Nephron (organoid): ENCODE measurements around the gene PCP4.

Source experiments
- H3K27ac Mint-ChIP-seq, 3 experiments: 2 replicates each; pipeline ENCODE4 v1.8.0; 2020; ENCODE audit warnings: mixed read lengths in 3 of 3, mild to moderate bottlenecking in 2 of 3, moderate library complexity in 1 of 3
- H3K27me3 Mint-ChIP-seq: 2 replicates; pipeline ENCODE4 v1.8.0; 2021; ENCODE audit warnings: low read depth, mild to moderate bottlenecking, moderate library complexity, mixed read lengths
- H3K36me3 Mint-ChIP-seq: 2 replicates; pipeline ENCODE4 v1.8.0; 2020; ENCODE audit warnings: low read depth, mixed read lengths
- H3K4me1 Mint-ChIP-seq: 2 replicates; pipeline ENCODE4 v1.8.0; 2020; ENCODE audit warnings: mixed read lengths
- H3K4me3 Mint-ChIP-seq, 3 experiments: 2 replicates each; pipeline ENCODE4 v1.8.0; 2020; ENCODE audit warnings: mild to moderate bottlenecking in 3 of 3, mixed read lengths in 3 of 3, moderate library complexity in 2 of 3
- H3K9me3 Mint-ChIP-seq: 2 replicates; pipeline ENCODE4 v1.8.0; 2020; ENCODE audit warnings: mixed read lengths
- TF ChIP-seq, protein P1 (sequence below), 3 experiments: fragments of 200-600 bp; sonication (generic); IDR thresholded peaks; one replicate each; pipeline ENCODE4 v1.5.0; 2021; ENCODE audit warnings: antibody characterized with exemption in 3 of 3; ENCODE audit not compliant: unreplicated experiment in 3 of 3

Gene PCP4

DNA sequence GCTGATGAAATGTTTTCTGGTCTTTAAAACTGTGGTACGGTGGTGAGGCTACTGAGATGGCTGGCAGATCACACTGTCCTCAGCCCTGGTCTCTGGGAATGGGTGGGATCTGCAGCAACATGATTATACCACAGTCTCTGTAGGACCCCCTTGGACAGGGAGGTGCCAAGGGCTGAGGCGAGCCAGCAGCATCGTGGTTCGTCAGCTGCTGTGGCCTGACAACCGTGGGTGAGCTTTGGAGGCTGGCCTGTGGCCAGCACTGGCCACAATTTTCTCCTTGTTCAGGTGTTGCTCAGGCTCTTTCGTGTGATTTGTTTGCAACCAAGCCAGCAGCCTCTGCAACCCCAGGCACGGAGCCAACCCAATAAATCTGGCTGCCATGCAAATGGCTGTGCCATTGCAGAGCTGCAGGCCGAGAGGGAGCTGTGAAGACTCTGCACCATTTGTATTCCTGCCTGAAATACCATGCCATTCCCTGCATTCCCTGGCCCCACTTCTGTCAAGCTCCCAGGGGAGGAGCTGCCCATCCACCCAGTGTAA lies 70.9 kb downstream of the PCP4 start:
- H3K4me1 Mint-ChIP-seq: no peaks in the 10 kb centered on the region

DNA sequence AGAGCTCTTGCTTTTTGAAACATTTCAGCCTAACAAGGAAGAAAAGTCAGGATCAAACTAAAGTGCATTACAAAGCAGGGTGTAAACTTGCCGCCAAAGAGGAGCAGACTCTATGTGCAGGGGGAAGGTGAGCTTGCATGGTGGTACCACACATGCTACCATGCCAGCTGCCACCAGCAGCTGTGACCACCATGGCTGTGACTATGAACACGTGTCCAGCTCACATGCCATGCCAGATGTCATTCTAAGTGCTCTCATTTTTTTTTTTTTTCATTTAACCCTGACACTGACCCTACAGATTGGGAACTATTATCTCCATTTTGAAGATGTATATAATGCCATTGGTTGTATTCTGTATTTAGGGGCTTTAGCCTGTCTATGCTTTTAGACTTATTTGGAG lies 79.0 kb downstream of the PCP4 start:
- peaks cover 7% of the 10 kb centered on the region for H3K4me1 Mint-ChIP-seq
- peaks cover 12% of the 10 kb centered on the region for H3K9me3 Mint-ChIP-seq
- peaks cover 23% of the 10 kb centered on the region for H3K27me3 Mint-ChIP-seq
- no peak overlapping the region for H3K4me3 Mint-ChIP-seq
- H3K27ac Mint-ChIP-seq: no peak overlapping the region
- TF ChIP-seq, protein P1, sequence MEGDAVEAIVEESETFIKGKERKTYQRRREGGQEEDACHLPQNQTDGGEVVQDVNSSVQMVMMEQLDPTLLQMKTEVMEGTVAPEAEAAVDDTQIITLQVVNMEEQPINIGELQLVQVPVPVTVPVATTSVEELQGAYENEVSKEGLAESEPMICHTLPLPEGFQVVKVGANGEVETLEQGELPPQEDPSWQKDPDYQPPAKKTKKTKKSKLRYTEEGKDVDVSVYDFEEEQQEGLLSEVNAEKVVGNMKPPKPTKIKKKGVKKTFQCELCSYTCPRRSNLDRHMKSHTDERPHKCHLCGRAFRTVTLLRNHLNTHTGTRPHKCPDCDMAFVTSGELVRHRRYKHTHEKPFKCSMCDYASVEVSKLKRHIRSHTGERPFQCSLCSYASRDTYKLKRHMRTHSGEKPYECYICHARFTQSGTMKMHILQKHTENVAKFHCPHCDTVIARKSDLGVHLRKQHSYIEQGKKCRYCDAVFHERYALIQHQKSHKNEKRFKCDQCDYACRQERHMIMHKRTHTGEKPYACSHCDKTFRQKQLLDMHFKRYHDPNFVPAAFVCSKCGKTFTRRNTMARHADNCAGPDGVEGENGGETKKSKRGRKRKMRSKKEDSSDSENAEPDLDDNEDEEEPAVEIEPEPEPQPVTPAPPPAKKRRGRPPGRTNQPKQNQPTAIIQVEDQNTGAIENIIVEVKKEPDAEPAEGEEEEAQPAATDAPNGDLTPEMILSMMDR (IDR thresholded peaks at IDR 0.05; ENCODE audit: unreplicated experiment in 3 of 3): no peak
- no peaks in the 10 kb centered on the region for H3K36me3 Mint-ChIP-seq

More for the DNA sequence above, 70.9 kb downstream of the PCP4 start:
- no peak overlapping the region for H3K4me3 Mint-ChIP-seq
- peaks cover 3% of the 10 kb centered on the region for H3K27me3 Mint-ChIP-seq
- no peak overlapping the region for H3K27ac Mint-ChIP-seq
- no peaks in the 10 kb centered on the region for H3K36me3 Mint-ChIP-seq
- H3K9me3 Mint-ChIP-seq: peaks cover 3% of the 10 kb centered on the region
- TF ChIP-seq, protein P1 (IDR thresholded peaks at IDR 0.05; ENCODE audit: unreplicated experiment in 3 of 3): no peak

DNA sequence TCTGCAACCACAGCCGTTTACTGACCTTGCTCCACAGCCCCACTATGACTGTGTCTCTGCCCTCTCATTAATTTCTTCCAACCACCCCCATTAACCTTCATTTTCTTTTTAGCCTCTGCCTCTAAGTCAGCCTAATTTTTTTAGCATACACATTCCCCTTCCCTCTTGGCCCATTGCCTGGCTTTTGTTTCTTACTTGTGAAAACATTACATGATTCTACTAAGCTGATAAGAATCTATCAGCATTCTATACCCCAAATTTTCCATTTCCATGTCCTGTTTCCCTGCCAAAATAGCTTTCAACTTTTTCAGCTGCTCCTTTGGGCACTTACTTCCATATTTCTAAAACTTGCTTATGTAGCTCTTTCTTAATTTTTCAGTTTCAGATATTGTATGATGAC lies 79.8 kb downstream of the PCP4 start:
- Mint-ChIP-seq H3K9me3 (peaks cover 14% of the 10 kb centered on the region), H3K36me3 (no peaks in the 10 kb centered on the region), H3K4me3 (no peak overlapping the region)

DNA sequence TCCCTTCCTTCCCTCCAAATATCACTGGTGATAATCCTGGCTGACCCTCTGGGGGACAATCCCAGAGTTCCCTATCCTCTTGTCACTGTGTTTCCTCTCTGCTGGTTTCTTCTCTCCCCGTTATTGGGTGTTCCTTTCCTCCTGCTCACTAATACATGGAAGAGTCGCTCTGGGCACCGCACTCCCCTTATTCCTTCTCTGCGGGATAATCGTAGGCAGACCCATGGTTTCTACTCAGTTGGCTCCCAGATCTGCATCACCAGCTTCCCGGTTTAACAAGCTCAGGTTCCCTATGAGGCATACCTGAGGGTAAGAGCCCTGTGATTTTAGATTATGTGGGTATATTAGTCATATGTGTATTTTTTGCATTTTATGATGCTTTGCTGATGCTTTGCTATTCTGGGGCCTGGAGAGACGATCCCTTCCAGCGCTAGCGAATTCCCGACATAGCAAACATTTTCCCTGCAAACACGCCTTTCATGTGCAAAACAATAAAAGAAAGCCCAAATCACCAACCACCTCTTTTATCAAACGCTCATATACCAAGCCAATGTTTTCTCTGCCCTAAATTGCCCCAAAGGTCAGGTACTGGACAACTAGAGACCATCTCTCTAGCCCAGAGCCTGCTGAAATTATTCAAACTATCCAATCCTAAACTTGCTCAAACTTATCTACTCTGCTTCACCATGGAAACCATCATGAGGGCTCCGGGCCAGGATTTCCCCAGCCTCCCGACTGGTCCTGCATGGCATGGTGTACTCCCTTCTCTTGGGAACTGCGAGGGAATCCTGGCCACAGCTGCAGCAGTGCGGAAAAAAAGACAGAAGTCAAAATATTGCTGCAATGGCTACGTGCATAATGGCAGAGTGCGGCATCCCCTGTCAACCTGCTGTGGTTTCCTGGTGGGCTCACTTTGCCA lies 84.2 kb downstream of the PCP4 start:
- peaks cover 34% of the 10 kb centered on the region for H3K27me3 Mint-ChIP-seq
- TF ChIP-seq, protein P1 (IDR thresholded peaks at IDR 0.05; ENCODE audit: unreplicated experiment in 3 of 3): no peak
- H3K36me3 Mint-ChIP-seq: no peaks in the 10 kb centered on the region
- H3K4me1 Mint-ChIP-seq: peaks cover 13% of the 10 kb centered on the region
- peaks cover 9% of the 10 kb centered on the region for H3K9me3 Mint-ChIP-seq
- H3K27ac Mint-ChIP-seq: no peak overlapping the region
- H3K4me3 Mint-ChIP-seq: no peak overlapping the region

More for the DNA sequence above, 79.8 kb downstream of the PCP4 start:
- Mint-ChIP-seq H3K27ac (peak overlapping the region in 1 of 3 experiments; percentile 4), H3K27me3 (peaks cover 31% of the 10 kb centered on the region), H3K4me1 (peaks cover 12% of the 10 kb centered on the region)
- TF ChIP-seq, protein P1 (IDR thresholded peaks at IDR 0.05; ENCODE audit: unreplicated experiment in 3 of 3): no peak

DNA sequence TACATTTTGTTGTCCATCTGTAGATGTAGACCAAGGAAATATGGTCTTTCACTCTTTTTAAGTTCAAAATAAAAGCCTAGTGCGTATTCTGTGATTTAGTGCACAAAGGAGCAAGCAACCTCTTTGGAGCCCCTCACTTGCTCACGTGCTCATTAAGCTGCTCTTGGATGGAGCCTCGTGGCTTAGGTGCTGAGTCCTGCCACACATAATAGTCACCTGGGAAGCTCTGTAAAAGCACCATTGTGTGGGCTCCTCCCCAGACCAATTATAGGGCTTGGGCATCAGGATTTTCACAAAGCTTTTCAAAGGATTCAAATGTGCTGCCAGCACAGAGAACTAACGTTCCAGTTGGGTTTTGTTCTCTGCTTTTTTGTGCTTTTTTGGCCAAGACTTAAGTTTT lies 85.0 kb downstream of the PCP4 start:
- H3K27ac Mint-ChIP-seq: no peak overlapping the region
- H3K36me3 Mint-ChIP-seq: no peaks in the 10 kb centered on the region
- peaks cover 6% of the 10 kb centered on the region for H3K9me3 Mint-ChIP-seq
- H3K4me1 Mint-ChIP-seq: peaks cover 8% of the 10 kb centered on the region
- H3K4me3 Mint-ChIP-seq: no peak overlapping the region
- peaks cover 34% of the 10 kb centered on the region for H3K27me3 Mint-ChIP-seq
- TF ChIP-seq, protein P1 (IDR thresholded peaks at IDR 0.05; ENCODE audit: unreplicated experiment in 3 of 3): no peak
